Heart left ventricle (tissue), 16 donors: ENCODE results near the gene PRKCH. TPM values are rescaled to one million over a fixed set of nuclear protein-coding genes. Genes with fewer than 3 reads are reported as not detected.
A peak's percentile ranks its signal among the peaks of the same experiment; 100 is the strongest.

Experiments
- ATAC-seq, 4 donors: fragments of 200-7000 bp; cut with Tn5 transposase; one replicate each; pipeline ENCODE4 v1.9.1; 2020 to 2022; ENCODE audit warnings: moderate library complexity in 4 of 4, mild to moderate bottlenecking in 3 of 4, moderate number of reproducible peaks in 1 of 4
- DNase-seq, 5 donors: peaks; one replicate each; pipeline ENCODE4 v3.0.0-alpha.2; 2020
- H3K27ac ChIP-seq, 12 donors: fragments of 200-600 bp; sonication (generic) in 4 of 12; one replicate each; pipeline versions ENCODE4 v1.5.0 to v1.8.0; 2016 to 2022; ENCODE audit warnings: mild to moderate bottlenecking in 2 of 12
- H3K27me3 ChIP-seq, 9 donors: fragments of 200-600 bp; sonication (generic) in 2 of 9; one replicate each; pipeline versions ENCODE4 v1.5.1 to v1.8.0; 2016 to 2022; ENCODE audit warnings: mild to moderate bottlenecking in 3 of 9
- H3K36me3 ChIP-seq, 9 donors: fragments of 200-600 bp; sonication (generic) in 2 of 9; one replicate each; pipeline versions ENCODE4 v1.5.0 to v1.8.0; 2018 to 2022; ENCODE audit warnings: mild to moderate bottlenecking in 2 of 9
- H3K4me1 ChIP-seq, 12 donors: fragments of 200-600 bp; sonication (generic) in 4 of 12; one replicate each; pipeline versions ENCODE4 v1.5.0 to v1.8.0; 2016 to 2022; ENCODE audit warnings: mild to moderate bottlenecking in 3 of 12
- H3K4me3 ChIP-seq, 12 donors: fragments of 200-600 bp; sonication (generic) in 4 of 12; one replicate each; pipeline versions ENCODE4 v1.5.0 to v1.8.0; 2017 to 2022; ENCODE audit warnings: mild to moderate bottlenecking in 9 of 12, moderate library complexity in 4 of 12
- H3K9me3 ChIP-seq, 12 donors: fragments of 200-600 bp; sonication (generic) in 4 of 12; one replicate each; pipeline versions ENCODE4 v1.5.0 to v1.8.0; 2016 to 2022; ENCODE audit warnings: mild to moderate bottlenecking in 1 of 12
- POLR2A ChIP-seq, 2 donors: fragments of 450-650 bp; IDR thresholded peaks; one replicate each; pipeline ENCODE4 v1.6.1; 2017; ENCODE audit warnings: antibody characterized with exemption in 2 of 2, mild to moderate bottlenecking in 2 of 2, moderate library complexity in 2 of 2
- WGBS, 4 donors: extraction: QIAGEN DNeasy Blood & Tissue Kit in 2 of 4; methylation state at CpG; one replicate each; pipeline versions ENCODE4 v1.1.5 to v1.1.7; 2013 to 2018; 5-methylcytosine and 5-hydroxymethylcytosine counted together
- intact Hi-C, 10 donors: fragments of 100-400 bp; cut with DNase I; formaldehyde crosslinking; loops; one replicate each; pipeline versions ENCODE4 v1.11.1 to v1.14.2; 2022
- polyA plus RNA-seq, 2 donors: library from polyadenylated mRNA; stranded (reverse); fragments of 200-250 nt; gene quantifications; one replicate each; pipeline ENCODE4 v1.2.3, GENCODE V29; 2013
- total RNA-seq, 9 donors: library from RNA; depleted of rRNA in 2 of 9; stranded (reverse); fragments of >200 nt in 2 of 9; fragmentation: NEBNext Ultra II Directional in 3 of 9; extraction: Animal tissue kit (Norgen Biotek cat#: 25700) in 3 of 9; gene quantifications; one replicate each; pipeline versions ENCODE4 v1.1.0 to v1.2.4, GENCODE V29; 2016 to 2023
- TF ChIP-seq, protein P1 (sequence below), 12 donors: fragments of 200-600 bp; sonication (generic) in 4 of 12; IDR thresholded peaks; one replicate each; pipeline versions ENCODE4 v1.5.0 to v1.8.0; 2018 to 2022; ENCODE audit warnings: antibody characterized with exemption in 12 of 12, mild to moderate bottlenecking in 5 of 12
- donor health status: ischemic (EF 13 %, LVEDD 7.1; RV severe dilation, severe dysfunction).
- donor health status: healthy with polysubstance abuse.
- donor health status: DM: no; HTN: yes; CAD: no.
- donor health status: DM: no; HTN: no; CAD: no.
- donor health status: ischemic (EF 25% LVEDD 6.9; RV normal size, moderate dysfunction).
- donor health status: ischemic (EF 25% LVEDD 5.7; RV mildly dilated, moderate dysfunction).
- donor health status: healthy.
- donor health status: DM: yes; HTN: yes; CAD: no.
- donor health status: ischemic (EF 35%, LVEDD 5.7; RV mildly dilated, moderate dysfunction).
- donor health status: nonischemic (EF 11% LVEDD 7.7; RV severe dilation, severe dysfunction).
- donor health status: DM: yes; HTN: yes; CAD: no.
- donor health status: PGD.
- donor health status: ischemic (EF 29% LVEDD 5.4; RV normal size, mild dysfunction).
- donor health status: nonischemic (EF 23%, LVEDD 6.1; RV moderate dilation, normal function).

The PRKCH gene
- total and polyA plus RNA-seq, 11 donors: 6.1 to 49.2 (median 21.7) TPM

DNA sequence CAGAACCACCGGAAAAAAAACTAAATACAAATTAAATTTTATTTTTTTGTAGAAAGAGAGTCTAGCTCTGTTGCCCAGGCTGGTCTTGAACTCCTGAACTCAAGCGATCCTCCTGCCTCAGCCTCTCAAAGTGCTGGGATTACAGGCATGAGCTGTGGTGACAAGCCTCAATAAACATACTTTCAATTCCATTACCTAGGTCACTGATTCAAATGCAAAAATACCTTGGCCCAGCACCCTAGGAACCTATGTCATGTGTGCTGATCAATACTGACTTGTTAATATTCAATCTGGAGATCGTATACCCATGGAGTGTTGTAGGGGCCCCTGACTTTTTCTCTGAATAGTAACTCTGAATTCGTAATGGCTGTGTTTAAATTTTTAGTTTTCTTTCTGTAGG is 33.2 kb upstream of the PRKCH start:
- H3K27me3 ChIP-seq: peaks cover 0 to 18% (median 0%) of the 10 kb centered on the region in 9 donors
- no peak overlapping the region for H3K27ac ChIP-seq
- no peak overlapping the region for H3K4me3 ChIP-seq
- TF ChIP-seq, protein P1, sequence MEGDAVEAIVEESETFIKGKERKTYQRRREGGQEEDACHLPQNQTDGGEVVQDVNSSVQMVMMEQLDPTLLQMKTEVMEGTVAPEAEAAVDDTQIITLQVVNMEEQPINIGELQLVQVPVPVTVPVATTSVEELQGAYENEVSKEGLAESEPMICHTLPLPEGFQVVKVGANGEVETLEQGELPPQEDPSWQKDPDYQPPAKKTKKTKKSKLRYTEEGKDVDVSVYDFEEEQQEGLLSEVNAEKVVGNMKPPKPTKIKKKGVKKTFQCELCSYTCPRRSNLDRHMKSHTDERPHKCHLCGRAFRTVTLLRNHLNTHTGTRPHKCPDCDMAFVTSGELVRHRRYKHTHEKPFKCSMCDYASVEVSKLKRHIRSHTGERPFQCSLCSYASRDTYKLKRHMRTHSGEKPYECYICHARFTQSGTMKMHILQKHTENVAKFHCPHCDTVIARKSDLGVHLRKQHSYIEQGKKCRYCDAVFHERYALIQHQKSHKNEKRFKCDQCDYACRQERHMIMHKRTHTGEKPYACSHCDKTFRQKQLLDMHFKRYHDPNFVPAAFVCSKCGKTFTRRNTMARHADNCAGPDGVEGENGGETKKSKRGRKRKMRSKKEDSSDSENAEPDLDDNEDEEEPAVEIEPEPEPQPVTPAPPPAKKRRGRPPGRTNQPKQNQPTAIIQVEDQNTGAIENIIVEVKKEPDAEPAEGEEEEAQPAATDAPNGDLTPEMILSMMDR (IDR thresholded peaks at IDR 0.05): no peak
- no peak for TF ChIP-seq POLR2A (IDR thresholded peaks at IDR 0.05)
- intact Hi-C loops: no loop called here
- WGBS, 4 donors: 86 to 92% (median 91%) methylated on average over 4 of the region's 4 CpGs
- H3K9me3 ChIP-seq: no peaks in the 10 kb centered on the region
- H3K4me1 ChIP-seq: peaks cover 0 to 7% (median 0%) of the 10 kb centered on the region in 12 donors
- no peak for ATAC-seq
- no peaks in the 10 kb centered on the region for H3K36me3 ChIP-seq
- DNase-seq: no peak

DNA sequence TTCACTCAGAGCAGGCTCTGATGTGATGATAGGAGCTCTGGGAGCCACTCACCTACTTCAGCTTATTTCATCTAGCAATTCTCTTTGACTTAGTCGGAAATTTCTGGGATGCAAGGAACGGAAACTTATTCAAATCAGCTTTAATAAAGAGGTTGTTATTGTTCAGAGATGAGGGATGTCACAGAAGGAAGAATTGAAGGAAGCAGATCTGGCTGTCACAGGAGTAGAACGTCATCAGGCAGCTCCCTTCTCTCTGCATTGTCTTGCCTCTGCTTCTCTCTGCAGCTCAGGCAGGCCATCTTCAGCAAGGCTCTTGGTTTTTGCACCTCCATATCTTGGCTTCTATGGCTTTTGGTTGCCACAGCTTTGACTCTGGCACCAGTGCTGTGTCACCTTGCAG is 32.7 kb upstream of the PRKCH start:
- Histone ChIP-seq H3K27ac (no peak overlapping the region), H3K27me3 (peaks cover 0 to 13% (median 0%) of the 10 kb centered on the region in 9 donors), H3K36me3 (no peaks in the 10 kb centered on the region), H3K4me1 (peaks cover 0 to 7% (median 0%) of the 10 kb centered on the region in 12 donors), H3K9me3 (no peaks in the 10 kb centered on the region), H3K4me3 (no peak overlapping the region)
- ATAC-seq (peak in 1 of 4 donors; percentile 56), DNase-seq (no peak)
- no peak for TF ChIP-seq POLR2A (IDR thresholded peaks at IDR 0.05)
- TF ChIP-seq, protein P1 (IDR thresholded peaks at IDR 0.05): no peak
- 40 to 66% (median 49%) methylated on average over 3 of the region's 3 CpGs for WGBS, 4 donors
- intact Hi-C loops: no loop called here

DNA sequence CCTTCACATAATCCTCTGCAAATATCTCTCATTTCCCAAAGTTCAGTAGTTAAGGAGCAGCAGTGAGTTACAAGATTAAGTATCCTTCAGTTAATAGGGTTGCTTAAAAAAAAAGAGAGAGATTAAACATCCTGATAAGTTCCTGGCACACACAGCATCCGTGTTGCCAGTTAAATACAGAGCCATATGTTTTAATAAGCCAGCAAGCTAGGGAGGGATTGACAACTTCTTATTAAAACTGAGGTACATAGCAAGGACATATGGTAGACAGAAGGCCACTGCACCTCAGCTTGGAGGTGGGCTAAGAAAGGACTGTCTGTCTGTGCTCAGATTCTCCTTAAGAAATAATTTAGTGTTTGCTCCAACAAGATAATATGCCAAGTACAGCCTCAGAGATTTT is 30.7 kb upstream of the PRKCH start:
- no peak for ATAC-seq

DNA sequence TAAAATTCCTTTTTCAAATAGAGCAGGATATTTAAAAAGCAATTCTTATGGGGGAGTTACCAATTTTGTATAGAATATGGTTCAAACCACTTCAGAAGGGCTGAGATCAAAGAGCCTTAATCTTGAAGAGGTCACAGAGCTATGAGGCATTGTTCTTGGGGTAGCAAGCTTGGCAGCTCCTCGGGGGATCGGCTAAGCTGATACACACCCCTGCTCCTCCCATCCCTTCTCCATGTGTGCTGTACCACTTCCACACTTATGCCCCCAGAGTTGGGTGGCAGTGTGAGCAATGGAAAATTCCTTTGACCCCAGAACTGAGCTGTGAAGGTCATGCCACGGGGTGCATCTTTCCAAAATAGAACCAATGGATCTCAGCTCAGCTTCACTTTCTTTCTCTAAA is 25.2 kb upstream of the PRKCH start:
- Histone ChIP-seq H3K4me3 (no peak overlapping the region), H3K27me3 (no peaks in the 10 kb centered on the region), H3K36me3 (no peaks in the 10 kb centered on the region), H3K9me3 (no peaks in the 10 kb centered on the region), H3K27ac (no peak overlapping the region), H3K4me1 (peaks cover 0 to 19% (median 0%) of the 10 kb centered on the region in 12 donors)
- DNase-seq (no peak), ATAC-seq (no peak)
- intact Hi-C loops: loop anchor here (2.0 to 10.0 kb wide), 7 partner anchors 156 to 829 kb away; no protein-coding TSS in a partner anchor
- 28 to 42% (median 32%) methylated on average over 3 of the region's 3 CpGs for WGBS, 4 donors
- no peak for TF ChIP-seq POLR2A (IDR thresholded peaks at IDR 0.05)
- TF ChIP-seq, protein P1 (IDR thresholded peaks at IDR 0.05): no peak

More for the DNA sequence above, 30.7 kb upstream of the PRKCH start:
- Histone ChIP-seq H3K27ac (no peak overlapping the region), H3K27me3 (no peaks in the 10 kb centered on the region), H3K9me3 (no peaks in the 10 kb centered on the region), H3K4me1 (peaks cover 0 to 7% (median 0%) of the 10 kb centered on the region in 12 donors), H3K4me3 (no peak overlapping the region), H3K36me3 (no peaks in the 10 kb centered on the region)
- 61 to 69% (median 64%) methylated on average over 1 of the region's 1 CpG for WGBS, 4 donors
- TF ChIP-seq, protein P1 (IDR thresholded peaks at IDR 0.05): no peak
- no peak for TF ChIP-seq POLR2A (IDR thresholded peaks at IDR 0.05)
- no peak for DNase-seq
- intact Hi-C loops: loop anchor here in 8 of 10 donors (5.0 to 10.0 kb wide), 4 partner anchors 444 to 834 kb away; no protein-coding TSS in a partner anchor
